ENCODE data around the gene PLAU.

- TF ChIP-seq CTCF (conservative IDR thresholded peaks at IDR 0.05; ENCODE audit: low read depth, low read length) (no peak), EZH2 (IDR thresholded peaks at IDR 0.05; ENCODE audit: borderline replicate concordance, low read depth, low read length, poor library complexity, severe bottlenecking) (no peak)
These were observed 25.0 kb downstream of the PLAU start for GRCh38 chr10:73935895-73936294.

All from A673 (cell line).